GM18858 (cell line): Measurements from ENCODE around the gene ZBTB11.
"Not testable (repeated sequence)": the region's sequence is repeated elsewhere in the genome, so short reads cannot be mapped to it uniquely, and the experiment has no call there.

ENCODE experiments used
- ATAC-seq: cut with Tn5 transposase; IDR thresholded peaks from one replicate; pipeline ENCODE4 v1.9.1; 2021; ENCODE audit not compliant: unreplicated experiment

ZBTB11 gene

DNA sequence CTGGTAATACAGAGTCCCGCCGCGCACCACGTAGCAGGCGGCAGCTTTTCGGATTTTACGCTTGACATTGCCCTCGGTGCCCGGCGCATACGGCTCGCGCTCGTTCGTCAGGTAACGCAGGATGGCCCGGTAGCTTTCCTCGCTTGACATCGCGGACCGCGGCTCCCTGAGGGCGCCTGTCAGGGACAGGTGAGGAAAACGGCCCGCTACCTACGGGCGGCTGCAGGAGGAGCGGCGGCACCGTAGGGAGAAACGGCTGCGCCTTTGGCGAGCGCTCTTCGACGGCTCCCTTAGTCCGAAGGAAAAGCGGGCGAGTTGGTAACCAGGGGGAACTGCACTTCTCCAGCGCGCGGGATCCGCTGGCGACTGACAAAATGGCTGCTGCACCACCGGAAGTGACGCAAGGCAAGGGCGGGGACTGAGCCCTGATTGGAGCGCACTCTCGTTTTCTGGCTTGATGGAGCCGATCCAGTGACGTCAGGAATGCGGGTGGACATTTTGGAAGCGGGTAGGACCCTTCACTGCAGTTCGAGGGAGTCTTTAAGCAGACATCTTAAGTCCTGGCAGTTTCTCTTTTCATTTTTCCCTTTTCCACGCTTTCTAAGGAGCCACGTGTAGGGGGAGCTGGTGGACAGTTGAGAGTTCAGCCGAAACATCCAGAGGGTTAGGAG is at the start of gene ZBTB11:
Gene ZBTB11 (minus strand): TSS at position 368 of the 671 bp plus-strand sequence. CDS start 218 bp downstream, at position 150.
- peak; percentile 72 for ATAC-seq

- no peak for ATAC-seq
Measured at GRCh38 chr3:101725890-101726275, 49.0 kb upstream of the ZBTB11 start.

- ATAC-seq = no peak
Measured at GRCh38 chr3:101725194-101725889, 48.4 kb upstream of the ZBTB11 start.

GRCh38 chr3:101724329-101725193 is 47.6 kb upstream of the ZBTB11 start, which contains the start of gene CEP97:
Gene CEP97, plus strand, starts transcription at chr3:101724614. Its CDS starts 63 bp downstream, at chr3:101724677.
- peak; percentile 80 for ATAC-seq

GRCh38 chr3:101722394-101723173 is 45.7 kb upstream of the ZBTB11 start:
- ATAC-seq = peak; percentile 60

GRCh38 chr3:101720851-101721840 is 44.2 kb upstream of the ZBTB11 start:
- ATAC-seq = no peak

DNA sequence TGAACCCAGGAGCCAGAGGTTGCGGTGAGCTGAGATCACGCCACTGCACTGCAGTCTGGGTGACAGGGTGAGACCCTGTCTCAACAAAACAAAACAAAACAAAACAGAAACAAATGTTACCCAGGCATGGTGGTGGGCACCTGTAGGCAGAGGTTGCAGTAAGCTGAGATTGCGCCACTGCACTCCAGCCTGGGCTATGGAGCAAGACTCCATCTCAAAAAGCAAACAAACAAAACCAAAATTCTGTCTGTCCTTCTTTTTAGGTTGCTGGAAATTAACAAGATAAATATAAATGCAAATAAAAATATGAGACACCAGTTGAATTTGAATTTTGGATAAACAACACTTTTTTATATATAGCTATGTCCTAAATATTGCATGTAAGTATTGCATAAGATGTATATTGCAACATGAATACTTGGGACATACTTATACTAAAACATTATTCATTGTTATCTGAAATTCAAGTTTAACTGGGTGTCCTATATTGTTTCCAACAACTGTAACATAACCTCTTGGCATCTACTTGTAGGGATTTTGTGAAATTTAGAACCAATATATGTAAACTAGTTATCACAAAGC is 42.8 kb upstream of the ZBTB11 start:
- no peak for ATAC-seq

GRCh38 chr3:101718455-101718854 is 41.5 kb upstream of the ZBTB11 start:
- no peak for ATAC-seq

DNA sequence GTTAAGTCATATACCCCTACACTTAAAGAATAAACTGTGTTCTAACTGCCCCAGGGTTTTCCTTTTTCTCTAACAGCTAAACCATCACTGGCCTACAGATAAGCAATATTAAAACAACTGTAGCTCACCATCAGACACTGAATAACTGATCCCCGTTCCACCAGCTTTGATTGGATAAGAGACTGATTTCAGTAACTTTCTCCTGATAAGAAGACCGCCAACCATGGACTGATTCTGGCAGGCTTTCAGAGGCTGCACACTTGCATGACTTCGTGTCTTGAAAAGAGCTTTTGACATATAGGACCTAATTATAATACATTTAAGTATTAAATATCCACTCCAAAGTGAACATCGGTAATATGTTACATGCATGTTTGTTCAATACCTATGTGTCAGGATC is 32.2 kb upstream of the ZBTB11 start:
- no peak for ATAC-seq

DNA sequence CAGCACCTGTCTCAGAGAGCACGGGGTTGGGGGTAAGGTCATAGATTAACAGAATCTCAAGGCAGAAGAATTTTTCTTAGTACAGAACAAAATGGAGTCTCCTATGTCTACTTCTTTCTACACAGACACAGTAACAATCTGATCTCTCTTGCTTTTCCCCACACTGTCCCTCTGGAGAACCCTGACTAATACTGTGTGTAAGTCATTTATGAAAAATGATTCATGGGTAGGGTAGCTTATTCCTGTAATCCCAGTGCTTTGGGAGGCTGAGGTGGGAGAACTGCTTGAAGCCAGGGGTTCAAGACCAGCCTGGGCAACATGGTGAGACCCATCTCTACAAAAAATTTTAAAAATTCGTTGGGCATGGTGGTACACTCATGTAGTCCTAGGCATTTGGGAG is 27.7 kb upstream of the ZBTB11 start:
- not testable (repeated sequence) for ATAC-seq

- no peak for ATAC-seq
Measured at GRCh38 chr3:101703169-101703568, 26.2 kb upstream of the ZBTB11 start.

- no peak for ATAC-seq
Measured at GRCh38 chr3:101702726-101703125, 25.8 kb upstream of the ZBTB11 start.

DNA sequence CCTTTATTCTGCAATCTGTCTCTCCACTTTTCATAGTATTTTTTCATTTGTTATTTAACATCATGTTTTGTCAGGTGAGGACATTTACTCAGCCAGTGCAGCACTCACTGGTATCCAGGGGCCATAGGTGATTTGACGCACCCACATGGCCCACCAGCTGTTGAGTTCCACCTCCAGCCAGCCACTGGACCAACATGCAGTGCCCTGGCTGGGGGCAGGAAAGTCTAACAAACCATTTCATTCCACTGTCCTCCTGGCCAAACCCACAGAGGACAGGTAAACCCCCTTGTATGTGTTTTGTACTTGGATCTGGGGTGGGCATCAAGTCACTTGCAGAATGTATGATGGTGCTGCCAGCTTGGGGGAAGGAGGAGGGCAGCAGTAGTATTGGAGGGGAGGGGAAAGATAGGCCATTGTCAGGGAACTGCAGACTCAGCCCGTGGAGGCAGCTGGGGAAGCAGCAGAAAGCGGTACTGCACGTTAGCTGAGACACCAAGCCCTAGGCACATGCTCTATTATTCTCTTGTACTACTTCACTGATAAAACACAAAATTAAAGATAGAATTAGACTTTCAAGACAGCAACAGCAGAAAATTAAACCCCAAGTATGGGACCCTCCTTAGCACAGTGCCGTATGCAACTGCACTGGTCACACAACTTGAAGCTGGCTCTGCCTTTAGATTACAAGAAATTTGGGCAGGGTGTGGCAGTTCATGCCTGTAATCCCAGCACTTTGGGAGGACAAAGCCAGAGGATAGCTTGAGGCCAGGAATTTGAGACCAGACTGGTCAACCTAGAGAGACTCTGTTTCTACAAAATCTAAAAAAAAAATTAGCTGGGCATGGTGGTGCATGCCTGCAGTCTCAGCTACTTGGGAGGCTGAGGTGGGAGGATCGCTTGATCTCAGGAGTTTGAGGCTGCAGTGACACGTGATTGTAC is 25.0 kb upstream of the ZBTB11 start:
- ATAC-seq = no peak

DNA sequence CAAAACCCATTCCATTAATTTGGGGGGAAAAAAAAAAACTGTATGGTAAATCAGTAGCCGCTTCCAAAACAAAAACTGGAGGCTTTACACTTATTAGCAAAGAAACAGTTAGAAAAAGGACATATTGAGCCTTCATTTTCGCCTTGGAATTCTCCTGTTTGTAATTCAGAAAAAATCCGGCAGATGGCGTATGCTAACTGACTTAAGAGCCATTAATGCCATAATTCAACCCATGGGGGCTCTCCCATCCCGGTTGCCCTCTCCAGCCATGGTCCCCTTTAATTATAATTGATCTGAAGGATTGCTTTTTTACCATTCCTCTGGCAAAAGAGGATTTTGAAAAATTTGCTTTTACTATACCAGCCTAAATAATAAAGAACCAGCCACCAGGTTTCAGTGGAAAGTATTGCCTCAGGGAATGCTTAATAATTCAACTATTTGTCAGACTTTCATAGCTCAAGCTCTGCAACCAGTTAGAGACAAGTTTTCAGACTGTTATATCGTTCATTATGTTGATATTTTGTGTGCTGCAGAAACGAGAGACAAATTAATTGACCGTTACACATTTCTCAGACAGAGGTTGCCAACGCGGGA is 18.9 kb upstream of the ZBTB11 start:
- ATAC-seq = no peak

- ATAC-seq = not testable (repeated sequence)
Measured at GRCh38 chr3:101694836-101695235, 17.9 kb upstream of the ZBTB11 start.

- ATAC-seq = peak; percentile 69
Measured at GRCh38 chr3:101693540-101693939, 16.6 kb upstream of the ZBTB11 start.
